Spleen (tissue), 3 donors: ENCODE data around the gene PPP1R3G.

Experiments
- POLR2A ChIP-seq, 3 donors: fragments of 450-650 bp; IDR thresholded peaks; one replicate each; pipeline ENCODE4 v1.5.1; 2017; ENCODE audit warnings: antibody characterized with exemption in 3 of 3, mild to moderate bottlenecking in 1 of 3
- POLR2AphosphoS5 ChIP-seq, 3 donors: sonication (generic); formaldehyde crosslinking; IDR thresholded peaks; one replicate each; pipeline ENCODE4 v1.5.1; 2017; ENCODE audit warnings: antibody characterized with exemption in 3 of 3

GRCh38 chr6:5066456-5067093 is 18.6 kb upstream of the PPP1R3G start:
- TF ChIP-seq POLR2AphosphoS5 (IDR thresholded peaks at IDR 0.05) (no peak), POLR2A (IDR thresholded peaks at IDR 0.05) (no peak)
